M059J (cell line): ENCODE measurements around the gene ATP5MG. TPM values are rescaled to one million over a fixed set of nuclear protein-coding genes. Genes with fewer than 3 reads are reported as not detected.
"Not testable (repeated sequence)": the region's sequence is repeated elsewhere in the genome, so short reads cannot be mapped to it uniquely, and the experiment has no call there.

Experiments used
- DNase-seq: peaks from one replicate; pipeline ENCODE4 v3.0.0-alpha.2; 2012; ENCODE audit warnings: low read depth
- total RNA-seq: library from RNA; depleted of rRNA; stranded (reverse); fragments of >200 nt; shearing (Covaris generic); gene quantifications from 2 replicates; pipeline ENCODE4 v1.2.3, GENCODE V29; 2014

Gene ATP5MG
- total RNA-seq, 1 experiment from 2014 or later: 130 TPM

DNA sequence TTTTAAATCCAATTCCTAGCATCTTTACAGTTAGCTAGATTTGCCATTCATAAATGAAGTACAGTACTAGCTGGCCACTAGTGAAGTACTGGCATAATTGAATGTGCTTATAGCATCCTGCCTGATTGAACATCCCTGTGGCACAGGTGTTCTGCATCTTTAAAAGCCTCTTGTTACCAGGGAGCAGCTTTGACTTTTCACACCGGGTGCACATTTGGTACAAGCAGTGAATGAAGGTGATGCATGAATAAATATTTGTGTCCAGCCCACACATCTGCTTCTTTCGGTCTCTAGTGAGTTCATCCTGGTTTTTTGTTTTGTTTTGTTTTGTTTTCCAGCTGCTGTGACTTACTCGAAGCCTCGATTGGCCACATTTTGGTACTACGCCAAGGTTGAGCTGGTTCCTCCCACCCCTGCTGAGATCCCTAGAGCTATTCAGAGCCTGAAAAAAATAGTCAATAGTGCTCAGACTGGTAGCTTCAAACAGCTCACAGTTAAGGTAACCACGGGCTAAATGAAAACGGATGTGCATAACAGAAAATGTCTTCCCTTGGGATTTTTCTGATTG lies 5.3 kb downstream of the ATP5MG start:
- peak; percentile 19 for DNase-seq

- no peak for DNase-seq
Observed at GRCh38 chr11:118410055-118410745, 8.8 kb downstream of the ATP5MG start.

- no peak for DNase-seq
Observed at GRCh38 chr11:118411530-118411929, 10.1 kb downstream of the ATP5MG start.

GRCh38 chr11:118412921-118413320 lies 11.5 kb downstream of the ATP5MG start:
- DNase-seq: no peak

DNA sequence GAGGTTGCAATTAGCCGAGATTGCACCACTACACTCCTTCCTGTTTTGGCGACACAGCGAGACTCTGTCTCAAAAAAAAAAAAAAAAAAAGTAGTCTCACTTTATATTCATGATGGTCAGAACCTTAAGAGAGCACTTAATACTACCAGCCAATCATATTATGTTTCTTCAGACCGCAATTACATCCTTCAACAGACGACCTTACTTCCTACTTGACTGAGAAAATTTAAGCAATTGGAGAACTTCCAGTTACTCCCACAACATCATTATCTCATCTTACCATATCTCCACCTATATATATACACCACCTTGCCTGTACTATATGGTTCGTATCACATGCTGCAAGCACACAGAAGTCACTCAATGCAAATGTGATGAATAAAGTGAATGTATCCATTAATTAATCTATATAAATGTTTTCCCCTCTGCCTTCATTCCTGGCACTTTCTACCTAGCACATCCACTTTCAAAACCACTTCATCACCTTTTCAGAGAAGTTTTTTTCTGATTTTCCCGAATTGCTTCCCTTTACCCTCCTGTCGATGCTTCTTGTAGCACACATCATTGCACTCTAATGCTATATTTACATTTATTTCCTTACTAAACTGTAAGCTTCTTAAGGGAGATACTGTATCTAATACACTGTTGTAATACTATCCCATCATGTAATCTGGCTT lies 13.8 kb downstream of the ATP5MG start:
- DNase-seq: no peak

DNA sequence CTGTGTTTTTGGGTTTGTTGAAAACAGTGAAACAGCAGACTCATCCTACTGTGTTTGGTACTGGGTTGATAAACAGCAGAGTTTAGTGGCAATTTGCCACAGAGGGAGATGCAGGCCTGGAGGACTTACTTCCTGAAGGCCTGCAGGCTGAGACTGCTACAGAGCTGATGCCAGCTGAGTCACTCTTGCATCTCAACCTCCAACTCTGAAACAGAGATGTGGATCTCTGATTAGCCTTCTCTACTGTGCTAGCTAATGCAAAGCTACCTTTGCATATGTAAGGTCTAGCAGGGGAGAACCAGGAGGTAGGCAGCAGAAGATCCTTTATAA lies 14.3 kb downstream of the ATP5MG start:
- DNase-seq: peak; percentile 99

- not testable (repeated sequence) for DNase-seq
Observed at GRCh38 chr11:118416900-118417299, 15.5 kb downstream of the ATP5MG start.

DNA sequence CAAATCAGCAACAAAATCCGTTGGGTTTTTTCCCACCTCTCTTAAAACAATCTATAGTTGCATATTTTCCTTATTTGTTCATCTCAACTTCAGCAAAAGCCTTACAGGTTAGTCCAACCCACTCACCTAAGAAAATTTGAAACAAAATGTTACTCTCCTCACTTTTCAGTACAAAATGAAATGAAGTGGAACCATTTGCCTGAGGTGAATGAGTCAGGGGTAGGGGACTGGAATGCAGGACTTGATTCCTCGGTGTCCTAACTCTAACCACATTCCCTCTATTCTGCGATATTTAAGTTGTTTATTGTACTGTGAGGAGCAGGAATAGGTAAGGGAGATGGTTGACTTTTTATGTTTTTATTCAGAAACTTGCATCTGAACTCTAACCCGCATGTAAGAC lies 16.4 kb downstream of the ATP5MG start:
- peak; percentile 89 for DNase-seq

DNA sequence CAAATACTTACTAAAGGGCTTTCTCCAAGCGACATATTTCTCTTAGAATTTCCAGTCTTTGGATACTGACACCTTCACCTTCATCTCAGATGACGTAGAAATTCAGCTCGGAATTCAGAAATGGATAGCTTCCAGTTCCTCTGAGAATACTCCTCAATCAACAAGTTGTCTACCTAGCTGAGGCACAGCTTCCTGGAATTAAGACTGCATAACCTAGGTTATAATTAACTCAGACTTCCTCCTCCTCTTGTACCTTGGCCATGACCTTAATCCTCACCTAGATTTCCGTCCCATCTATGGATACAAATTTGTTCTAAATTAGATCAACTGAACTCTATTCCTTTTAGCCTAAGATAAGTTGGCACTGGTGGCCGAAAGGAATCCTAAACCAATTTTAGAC lies 17.4 kb downstream of the ATP5MG start:
- no peak for DNase-seq

- no peak for DNase-seq
Observed at GRCh38 chr11:118427707-118428106, 26.3 kb downstream of the ATP5MG start.

DNA sequence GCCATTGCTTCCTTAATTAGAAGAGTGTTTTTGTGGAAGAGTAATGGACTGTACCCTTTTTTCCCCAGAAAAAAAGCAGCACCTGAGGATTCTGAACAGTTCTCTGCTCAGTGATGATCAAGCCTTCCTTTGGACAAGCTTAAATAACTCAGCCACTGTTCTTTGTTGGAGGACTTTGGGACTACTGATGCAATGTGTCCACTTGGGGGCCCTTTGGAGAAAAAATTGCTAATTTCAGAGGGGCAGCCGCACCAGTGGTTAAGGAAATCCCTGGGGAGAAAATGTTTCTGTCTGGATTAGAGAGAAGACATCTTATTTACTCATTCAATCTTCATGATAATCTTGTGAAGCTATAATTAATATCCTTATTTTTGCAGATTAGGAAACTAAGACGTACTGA lies 29.6 kb downstream of the ATP5MG start:
- DNase-seq: no peak

DNA sequence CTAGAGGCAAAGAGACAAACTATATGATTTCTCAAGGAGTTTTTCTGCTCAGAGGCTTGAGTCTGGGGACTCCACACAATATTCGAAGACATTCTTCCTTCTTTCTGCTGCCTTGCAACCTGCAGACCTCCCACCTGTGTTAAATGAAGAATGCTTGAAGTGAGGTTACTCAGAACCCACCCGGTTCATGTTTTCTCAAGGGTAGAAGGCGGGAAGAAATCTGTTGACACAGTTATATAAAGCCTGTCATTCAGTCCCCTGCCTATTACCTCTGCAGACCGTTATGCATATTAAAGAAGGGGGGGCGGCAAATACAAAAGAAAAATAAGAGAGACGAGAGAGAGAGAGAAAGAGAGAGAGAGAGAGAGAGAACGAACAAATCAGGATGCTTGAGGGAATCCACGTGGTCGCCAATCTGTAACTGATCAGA lies 32.7 kb downstream of the ATP5MG start:
- DNase-seq: no peak

DNA sequence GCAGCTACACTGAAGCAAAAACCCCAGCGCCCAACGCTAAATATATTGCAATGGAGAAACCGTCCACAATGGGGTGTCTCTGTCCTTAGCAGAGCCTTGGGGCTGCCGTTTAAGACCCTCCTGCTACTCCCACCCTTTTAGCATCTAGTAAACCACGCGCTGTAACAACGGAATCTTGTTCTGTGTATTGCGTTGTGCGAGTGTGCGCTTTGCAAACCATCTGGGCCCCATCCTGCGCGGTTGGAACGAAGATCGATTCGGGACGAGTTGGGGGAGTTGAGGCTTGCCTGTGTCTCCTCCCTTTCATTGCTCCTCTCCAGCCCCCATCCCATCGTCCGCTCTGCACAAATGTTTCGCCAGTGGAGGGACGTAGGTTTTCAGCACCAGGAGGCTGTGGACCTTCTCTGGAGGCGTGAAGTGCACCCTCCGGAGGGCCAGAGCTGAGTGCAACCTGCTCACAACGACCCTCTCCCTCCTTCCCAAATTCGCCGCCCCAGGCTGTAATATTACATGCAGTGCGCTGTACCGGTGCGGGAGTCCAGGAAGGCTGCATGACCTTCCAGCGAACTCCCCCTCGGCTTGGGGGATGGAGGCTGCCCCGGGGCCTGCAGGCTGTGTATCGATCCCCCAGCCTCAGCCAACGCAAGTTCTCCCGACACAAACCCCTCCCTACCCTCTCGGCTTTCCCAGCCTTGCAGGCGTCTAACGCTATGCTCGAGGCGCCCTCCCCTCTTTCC lies 33.3 kb downstream of the ATP5MG start:
- DNase-seq: peak; percentile 53

DNA sequence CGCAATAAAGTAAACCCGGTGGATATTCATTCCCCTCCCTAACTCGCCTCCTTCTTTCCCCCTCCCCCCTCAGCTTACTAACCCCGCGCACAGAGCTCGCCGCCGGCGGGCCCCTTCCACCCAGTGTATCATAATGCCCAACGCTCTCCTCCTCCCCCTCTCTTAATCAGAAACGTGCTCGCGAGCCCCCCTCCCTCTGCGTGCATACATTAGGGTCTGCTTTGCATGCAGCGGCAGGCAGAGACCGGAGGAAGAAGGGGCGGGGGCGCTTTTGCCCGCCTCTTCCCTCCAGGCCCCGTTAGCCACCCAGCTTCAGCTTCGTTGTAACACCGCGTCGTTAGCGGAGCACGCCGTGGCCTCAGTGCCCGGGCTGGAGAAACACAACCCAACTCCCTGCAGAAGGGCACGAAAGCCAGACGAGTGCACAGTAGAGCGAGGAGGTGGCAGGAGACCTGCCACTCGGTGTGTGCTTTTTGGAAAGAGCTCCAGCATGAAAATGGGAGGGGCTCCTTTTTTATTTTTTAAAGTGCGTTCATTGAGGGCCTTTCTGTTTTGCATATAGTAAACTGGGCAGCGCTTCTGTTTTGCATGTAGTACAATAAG lies 34.0 kb downstream of the ATP5MG start:
- peak; percentile 70 for DNase-seq

DNA sequence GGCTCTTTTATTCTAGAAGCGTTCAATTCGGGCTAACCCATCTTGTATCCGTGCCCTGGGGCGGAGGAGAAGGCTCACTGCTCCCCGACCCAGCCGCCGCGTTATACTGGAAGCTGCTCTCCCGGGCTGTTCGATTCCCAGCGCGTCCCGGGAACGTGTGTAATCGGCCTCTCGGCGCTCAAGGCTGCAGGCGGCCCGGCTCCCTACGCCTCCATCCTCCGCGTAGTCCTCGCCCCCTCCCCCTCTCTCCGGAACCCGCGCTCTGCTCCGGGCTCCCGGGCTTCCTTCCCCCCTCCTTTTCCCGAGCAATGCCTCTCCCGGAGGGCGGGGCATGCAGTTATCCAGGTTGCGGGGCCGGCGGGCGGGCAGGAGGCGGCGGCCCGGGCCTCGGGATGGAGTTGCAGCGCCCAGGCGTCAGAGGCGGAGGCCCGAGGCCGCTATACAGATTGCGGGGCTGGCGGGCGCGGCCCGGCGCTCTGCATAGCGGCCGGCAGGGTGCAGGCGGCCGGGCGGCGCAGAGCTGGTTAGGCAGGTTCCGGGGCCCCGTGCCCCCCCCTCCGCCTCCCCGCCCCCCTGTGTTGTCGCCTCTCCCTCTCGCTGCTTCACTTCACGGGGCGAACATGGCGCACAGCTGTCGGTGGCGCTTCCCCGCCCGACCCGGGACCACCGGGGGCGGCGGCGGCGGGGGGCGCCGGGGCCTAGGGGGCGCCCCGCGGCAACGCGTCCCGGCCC lies 34.7 kb downstream of the ATP5MG start, which contains the start of gene KMT2A:
Gene KMT2A, plus strand, starts transcription at position 600 of the 732 bp plus-strand sequence. Its CDS starts 21 bp downstream, at position 621.
- DNase-seq: peak; percentile 95

- DNase-seq: peak; percentile 26
Observed at GRCh38 chr11:118436639-118437207, 35.3 kb downstream of the ATP5MG start.

DNA sequence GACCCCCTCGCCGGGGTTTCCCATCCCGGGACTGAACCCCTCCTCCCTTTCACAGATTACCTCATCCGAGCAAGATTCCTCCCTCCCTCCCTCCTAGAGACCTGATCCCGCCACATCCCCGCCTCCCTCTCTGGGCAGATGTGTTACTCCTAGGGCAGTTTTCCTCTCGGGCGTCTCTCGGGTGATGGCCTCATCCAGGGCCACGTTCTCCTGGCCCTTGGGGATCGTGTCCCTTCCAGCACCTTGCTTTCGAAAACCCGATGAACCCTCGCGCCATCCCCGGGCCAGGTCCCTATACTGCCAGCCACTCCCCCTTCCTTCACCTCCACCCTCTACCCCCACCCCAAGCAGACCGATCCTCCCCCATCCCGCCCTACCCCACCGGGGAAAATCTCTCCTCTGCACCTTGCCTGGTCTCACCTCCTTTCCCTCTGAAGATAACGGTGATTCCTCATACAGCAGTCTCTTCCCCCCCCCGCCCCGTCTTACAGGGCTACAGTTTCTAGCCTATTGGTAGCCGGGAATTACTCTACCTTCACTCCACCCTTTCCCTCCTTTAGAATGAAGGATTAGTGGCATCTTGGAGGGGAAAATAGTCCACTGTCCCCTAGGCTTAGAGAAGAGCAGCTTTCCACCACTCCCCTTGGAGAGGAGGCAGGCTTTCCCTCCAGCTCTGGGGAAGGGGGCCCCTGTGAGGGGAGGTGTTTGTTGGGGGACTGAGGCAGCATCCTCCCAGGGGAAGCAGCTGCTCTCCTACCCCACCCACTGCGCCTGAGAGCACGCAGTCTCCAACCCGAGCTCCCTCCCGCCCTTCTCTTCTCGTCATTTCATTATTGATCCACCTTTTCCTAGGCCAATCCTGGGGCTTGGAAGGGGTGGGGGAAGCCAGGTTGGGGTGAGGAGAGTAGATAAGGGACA lies 36.1 kb downstream of the ATP5MG start:
- DNase-seq: peak; percentile 67

DNA sequence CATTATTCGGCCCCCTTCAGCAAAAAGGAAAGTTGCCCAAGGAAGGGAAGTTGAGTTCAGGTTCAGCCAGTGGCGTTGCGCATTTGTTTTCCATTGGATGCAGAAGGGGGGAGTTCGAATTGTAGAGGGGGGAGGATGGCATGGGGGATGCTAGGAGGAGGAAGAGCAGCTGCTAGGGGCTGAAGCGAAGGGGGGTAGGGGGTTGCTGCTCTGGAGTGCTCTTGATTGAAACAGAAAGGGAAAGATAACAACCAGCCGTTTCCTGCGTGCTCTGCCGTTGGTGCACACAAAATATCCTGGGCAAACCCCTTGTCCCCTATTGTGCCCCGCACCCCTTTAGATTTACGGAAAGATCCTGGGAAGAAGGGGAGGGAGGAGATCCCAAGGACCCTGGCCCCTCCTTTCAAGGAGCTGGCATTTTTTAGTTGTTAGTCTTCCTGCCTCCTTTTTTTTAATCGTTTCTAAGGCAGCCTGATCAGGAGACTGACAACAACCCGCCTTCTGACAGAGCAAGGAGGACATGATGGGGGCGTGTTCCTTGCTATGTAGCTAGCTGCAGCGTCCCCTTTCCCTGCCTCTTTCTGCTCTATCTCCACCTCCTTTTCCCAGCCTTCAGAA lies 37.0 kb downstream of the ATP5MG start:
- peak; percentile 62 for DNase-seq

GRCh38 chr11:118439646-118440045 lies 38.2 kb downstream of the ATP5MG start:
- no peak for DNase-seq
